ENCODE measurements around the gene PTPRN2. TPM values are rescaled to one million over a fixed set of nuclear protein-coding genes. Genes with fewer than 3 reads are reported as not detected.
A peak's percentile ranks its signal among the peaks of the same experiment; 100 is the strongest.

PTPRN2 gene
- total and polyA plus RNA-seq, 2 of the 13 experiments (the other 11 are each of a cell fraction or from before 2014, with no cell fraction given) = 2.5 to 24.2 TPM

DNA sequence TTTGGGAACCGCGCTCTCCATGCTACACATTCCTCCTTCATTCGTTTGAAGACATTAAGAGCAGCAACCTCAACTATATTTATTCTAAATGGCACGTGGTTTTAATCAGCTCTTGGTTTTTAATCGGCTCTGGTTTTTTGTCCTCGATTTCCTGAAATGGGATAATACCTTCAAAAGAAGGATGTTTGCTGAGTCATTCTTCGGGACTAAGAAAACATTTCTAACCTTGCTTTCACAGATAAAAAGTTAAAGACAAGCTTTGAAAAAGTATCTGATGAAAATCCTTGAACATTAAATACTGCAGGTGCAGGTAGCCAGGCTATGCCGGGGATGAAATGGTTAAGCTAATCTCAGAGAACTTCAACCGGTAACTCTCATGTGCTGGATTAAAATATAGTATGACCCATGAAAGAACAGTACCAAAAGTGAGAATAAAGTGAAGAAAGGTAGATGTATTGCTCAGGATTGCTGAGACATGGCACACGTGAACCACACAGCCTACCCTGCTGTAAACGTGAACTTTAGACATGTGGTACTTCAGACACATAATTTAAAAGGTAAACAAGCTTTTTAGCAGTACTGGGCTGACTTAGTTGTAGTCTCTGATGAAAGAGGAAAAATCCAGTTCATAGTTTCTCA, 89.1 kb downstream of the PTPRN2 start (continued):
- TF ChIP-seq, protein P1, sequence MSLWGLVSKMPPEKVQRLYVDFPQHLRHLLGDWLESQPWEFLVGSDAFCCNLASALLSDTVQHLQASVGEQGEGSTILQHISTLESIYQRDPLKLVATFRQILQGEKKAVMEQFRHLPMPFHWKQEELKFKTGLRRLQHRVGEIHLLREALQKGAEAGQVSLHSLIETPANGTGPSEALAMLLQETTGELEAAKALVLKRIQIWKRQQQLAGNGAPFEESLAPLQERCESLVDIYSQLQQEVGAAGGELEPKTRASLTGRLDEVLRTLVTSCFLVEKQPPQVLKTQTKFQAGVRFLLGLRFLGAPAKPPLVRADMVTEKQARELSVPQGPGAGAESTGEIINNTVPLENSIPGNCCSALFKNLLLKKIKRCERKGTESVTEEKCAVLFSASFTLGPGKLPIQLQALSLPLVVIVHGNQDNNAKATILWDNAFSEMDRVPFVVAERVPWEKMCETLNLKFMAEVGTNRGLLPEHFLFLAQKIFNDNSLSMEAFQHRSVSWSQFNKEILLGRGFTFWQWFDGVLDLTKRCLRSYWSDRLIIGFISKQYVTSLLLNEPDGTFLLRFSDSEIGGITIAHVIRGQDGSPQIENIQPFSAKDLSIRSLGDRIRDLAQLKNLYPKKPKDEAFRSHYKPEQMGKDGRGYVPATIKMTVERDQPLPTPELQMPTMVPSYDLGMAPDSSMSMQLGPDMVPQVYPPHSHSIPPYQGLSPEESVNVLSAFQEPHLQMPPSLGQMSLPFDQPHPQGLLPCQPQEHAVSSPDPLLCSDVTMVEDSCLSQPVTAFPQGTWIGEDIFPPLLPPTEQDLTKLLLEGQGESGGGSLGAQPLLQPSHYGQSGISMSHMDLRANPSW (CRISPR knock-in tag; IDR thresholded peaks at IDR 0.05; ENCODE audit: borderline replicate concordance) = no peak
- TF ChIP-seq MED8 (CRISPR knock-in tag; IDR thresholded peaks at IDR 0.05; ENCODE audit: insufficient replicate concordance) (no peak), ZSCAN31 (CRISPR knock-in tag; IDR thresholded peaks at IDR 0.05; ENCODE audit: low read depth) (no peak), CBX1 (IDR thresholded peaks at IDR 0.05; ENCODE audit: low read depth) (no peak), BHLHE40 (IDR thresholded peaks at IDR 0.05; ENCODE audit: low read length) (peak; percentile 88), HOXA3 (CRISPR knock-in tag; IDR thresholded peaks at IDR 0.05) (no peak), SMYD3 (CRISPR knock-in tag; IDR thresholded peaks at IDR 0.05) (no peak), ZFP41 (CRISPR knock-in tag; IDR thresholded peaks at IDR 0.05; ENCODE audit: borderline replicate concordance) (no peak), ZNF547 (CRISPR knock-in tag; IDR thresholded peaks at IDR 0.05) (no peak), SOX13 (IDR thresholded peaks at IDR 0.05) (no peak), SOX13 (CRISPR knock-in tag; conservative IDR thresholded peaks at IDR 0.05 in 1 of 2, IDR thresholded peaks at IDR 0.05 in 1 of 2) (peak in 1 of 2 experiments; percentile 58; a peak in 1 of 4 replicates), ZNF354B (CRISPR knock-in tag; IDR thresholded peaks at IDR 0.05) (no peak), SMARCE1 (IDR thresholded peaks at IDR 0.05; ENCODE audit: borderline replicate concordance) (no peak), CEBPB (IDR thresholded peaks at IDR 0.05; ENCODE audit: borderline replicate concordance, low read depth, low read length) (peak; percentile 9; the same call in 1 of the 2 replicates), FOXA3 (CRISPR knock-in tag; IDR thresholded peaks at IDR 0.05) (peak; percentile 96), ZFP36 (IDR thresholded peaks at IDR 0.05; ENCODE audit: borderline replicate concordance, low read depth, low read length, partially characterized antibody) (no peak), ZNF564 (CRISPR knock-in tag; IDR thresholded peaks at IDR 0.05) (no peak), ZSCAN9 (CRISPR knock-in tag; IDR thresholded peaks at IDR 0.05; ENCODE audit: borderline replicate concordance) (peak; percentile 21; the same call in 1 of the 2 replicates), ARID2 (CRISPR knock-in tag; IDR thresholded peaks at IDR 0.05; ENCODE audit: borderline replicate concordance) (no peak), ZNF10 (CRISPR knock-in tag; IDR thresholded peaks at IDR 0.05; ENCODE audit: borderline replicate concordance, low read depth) (no peak)
- TF ChIP-seq, protein P2, sequence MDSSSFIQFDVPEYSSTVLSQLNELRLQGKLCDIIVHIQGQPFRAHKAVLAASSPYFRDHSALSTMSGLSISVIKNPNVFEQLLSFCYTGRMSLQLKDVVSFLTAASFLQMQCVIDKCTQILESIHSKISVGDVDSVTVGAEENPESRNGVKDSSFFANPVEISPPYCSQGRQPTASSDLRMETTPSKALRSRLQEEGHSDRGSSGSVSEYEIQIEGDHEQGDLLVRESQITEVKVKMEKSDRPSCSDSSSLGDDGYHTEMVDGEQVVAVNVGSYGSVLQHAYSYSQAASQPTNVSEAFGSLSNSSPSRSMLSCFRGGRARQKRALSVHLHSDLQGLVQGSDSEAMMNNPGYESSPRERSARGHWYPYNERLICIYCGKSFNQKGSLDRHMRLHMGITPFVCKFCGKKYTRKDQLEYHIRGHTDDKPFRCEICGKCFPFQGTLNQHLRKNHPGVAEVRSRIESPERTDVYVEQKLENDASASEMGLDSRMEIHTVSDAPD (CRISPR knock-in tag; IDR thresholded peaks at IDR 0.05) = no peak
